ENCODE results near the gene XKR8.

- no peak for TF ChIP-seq POLR2A (IDR thresholded peaks at IDR 0.05)
- no peak for TF ChIP-seq CTCF (IDR thresholded peaks at IDR 0.05)
Measured at GRCh38 chr1:27928216-27928954, 31.4 kb upstream of the XKR8 start.
